ENCODE measurements around the gene SUN5.

DNA sequence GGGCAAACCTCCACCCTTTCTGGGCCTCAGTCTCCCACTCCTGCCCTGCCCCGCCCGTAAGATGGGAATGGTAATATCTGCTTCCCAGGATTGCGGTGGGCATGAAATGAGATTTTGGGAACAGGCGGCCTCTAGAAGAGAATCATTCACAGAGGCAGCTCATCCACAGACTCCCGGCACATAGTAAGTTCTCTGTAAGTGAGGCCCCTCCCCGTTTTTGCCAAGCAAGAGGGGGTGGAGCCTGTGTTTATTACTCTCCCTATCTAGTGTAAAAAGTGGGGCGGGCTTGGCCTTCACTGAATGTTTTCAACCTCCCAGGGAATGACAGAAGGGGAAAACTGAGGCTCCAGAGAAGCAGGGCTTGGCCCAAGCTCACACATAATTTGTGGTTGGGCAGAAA, 20.0 kb downstream of the SUN5 start:
- TF ChIP-seq, protein P1, sequence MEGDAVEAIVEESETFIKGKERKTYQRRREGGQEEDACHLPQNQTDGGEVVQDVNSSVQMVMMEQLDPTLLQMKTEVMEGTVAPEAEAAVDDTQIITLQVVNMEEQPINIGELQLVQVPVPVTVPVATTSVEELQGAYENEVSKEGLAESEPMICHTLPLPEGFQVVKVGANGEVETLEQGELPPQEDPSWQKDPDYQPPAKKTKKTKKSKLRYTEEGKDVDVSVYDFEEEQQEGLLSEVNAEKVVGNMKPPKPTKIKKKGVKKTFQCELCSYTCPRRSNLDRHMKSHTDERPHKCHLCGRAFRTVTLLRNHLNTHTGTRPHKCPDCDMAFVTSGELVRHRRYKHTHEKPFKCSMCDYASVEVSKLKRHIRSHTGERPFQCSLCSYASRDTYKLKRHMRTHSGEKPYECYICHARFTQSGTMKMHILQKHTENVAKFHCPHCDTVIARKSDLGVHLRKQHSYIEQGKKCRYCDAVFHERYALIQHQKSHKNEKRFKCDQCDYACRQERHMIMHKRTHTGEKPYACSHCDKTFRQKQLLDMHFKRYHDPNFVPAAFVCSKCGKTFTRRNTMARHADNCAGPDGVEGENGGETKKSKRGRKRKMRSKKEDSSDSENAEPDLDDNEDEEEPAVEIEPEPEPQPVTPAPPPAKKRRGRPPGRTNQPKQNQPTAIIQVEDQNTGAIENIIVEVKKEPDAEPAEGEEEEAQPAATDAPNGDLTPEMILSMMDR (conservative IDR thresholded peaks at IDR 0.05) = no peak
- TF ChIP-seq EZH2 (IDR thresholded peaks at IDR 0.05; ENCODE audit: low read depth) = no peak

All from PC-9 (cell line).